Chondrocyte (in vitro differentiated cells): ENCODE data around the gene COL18A1. TPM values are rescaled to one million over a fixed set of nuclear protein-coding genes. Genes with fewer than 3 reads are reported as not detected.
A peak's percentile ranks its signal among the peaks of the same experiment; 100 is the strongest.

Source experiments
- DNase-seq: peaks from one replicate; pipeline ENCODE4 v3.0.0; 2021; ENCODE audit warnings: mixed read lengths, low spot score
- H3K27ac Mint-ChIP-seq: one replicate; pipeline ENCODE4 v1.8.0; 2021; ENCODE audit warnings: mild to moderate bottlenecking, moderate library complexity, mixed read lengths; ENCODE audit not compliant: unreplicated experiment
- H3K27me3 Mint-ChIP-seq: 2 replicates; pipeline ENCODE4 v1.8.0; 2021; ENCODE audit warnings: low read depth, mixed read lengths
- H3K36me3 Mint-ChIP-seq: 2 replicates; pipeline ENCODE4 v1.8.0; 2021; ENCODE audit warnings: low read depth, mixed read lengths
- H3K4me1 Mint-ChIP-seq: 2 replicates; pipeline ENCODE4 v1.8.0; 2021; ENCODE audit warnings: low read depth, mild to moderate bottlenecking, mixed read lengths
- H3K4me3 Mint-ChIP-seq: one replicate; pipeline ENCODE4 v1.8.0; 2021; ENCODE audit warnings: mild to moderate bottlenecking, moderate library complexity, mixed read lengths; ENCODE audit not compliant: unreplicated experiment
- H3K9me3 Mint-ChIP-seq: 2 replicates; pipeline ENCODE4 v1.8.0; 2021; ENCODE audit warnings: low read depth, mixed read lengths
- CTCF ChIP-seq: fragments of 200-600 bp; sonication (generic); IDR thresholded peaks from 2 replicates; pipeline ENCODE4 v1.5.0; 2021; ENCODE audit warnings: antibody characterized with exemption, mild to moderate bottlenecking, moderate library complexity
- microRNA-seq: library from miRNA; unstranded; fragments of <30 nt; microRNA quantifications from one replicate; pipeline ENCODE4 v1.2.0, GENCODE V29; 2020; ENCODE audit warnings: borderline number of aligned reads
- total RNA-seq: library from RNA; stranded (reverse); gene quantifications from 3 replicates; pipeline ENCODE4 v1.2.1, GENCODE V29; 2021

COL18A1 gene
- total RNA-seq, 1 donor from 2014 or later: 616 TPM

DNA sequence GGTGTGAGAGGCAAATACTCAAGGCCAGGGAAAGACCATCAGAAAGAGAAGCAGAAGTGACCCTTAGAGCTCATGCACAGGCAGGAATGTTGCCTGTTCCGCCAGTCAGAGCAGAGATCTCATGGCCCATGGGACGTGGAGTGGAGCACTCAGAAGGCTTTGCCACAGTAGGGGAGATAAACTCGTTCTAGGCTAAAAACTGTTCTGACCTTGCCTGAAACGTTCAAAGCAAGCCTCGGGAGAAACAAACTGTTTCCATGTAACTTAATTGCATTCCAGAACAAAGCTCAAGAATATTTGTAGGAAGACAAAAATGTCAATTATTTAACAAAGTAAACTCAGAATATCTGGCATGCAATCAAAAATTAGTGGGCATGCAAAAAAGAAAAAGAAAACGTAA is 158.0 kb downstream of the COL18A1 start:
- no peak overlapping the region for H3K27ac Mint-ChIP-seq

More for the DNA sequence above, 158.0 kb downstream of the COL18A1 start:
- no peak for TF ChIP-seq CTCF
- no peak for DNase-seq
- peaks cover 8% of the 10 kb centered on the region for H3K9me3 Mint-ChIP-seq
- peaks cover 2% of the 10 kb centered on the region for H3K36me3 Mint-ChIP-seq
- peaks cover 14% of the 10 kb centered on the region for H3K4me1 Mint-ChIP-seq
- H3K4me3 Mint-ChIP-seq: no peak overlapping the region
- peaks cover 16% of the 10 kb centered on the region for H3K27me3 Mint-ChIP-seq

Small RNA genes within 50 kb of the gene (microRNA-seq; reads per million reads assigned to microRNA genes)
- gene MIR6815: 39.3 reads per million, percentile 48 among the genes with 10 or more reads in this experiment

Other genes with a start within 250 kb of the COL18A1 start
- gene POFUT2, start 117.3 kb upstream of the COL18A1 start, total RNA-seq: 59.9 to 73.6 TPM (median 72.4 TPM) in 3 replicates
- gene SLC19A1, start 137.3 kb downstream of the COL18A1 start, total RNA-seq: 6.5 to 12.7 TPM (median 7.8 TPM) in 3 replicates
- 6.4 to 11.8 TPM (median 11.8 TPM) in 3 replicates for gene PCBP3, start 238.6 kb downstream of the COL18A1 start, total RNA-seq